GM23338 (cell line): ENCODE results near the gene NECAP2. TPM values are rescaled to one million over a fixed set of nuclear protein-coding genes. Genes with fewer than 3 reads are reported as not detected.

Experiments
- ATAC-seq: fragments of 200-7000 bp; cut with Tn5 transposase; 3 replicates; pipeline ENCODE4 v1.9.1; 2020
- DNase-seq: peaks from one replicate; pipeline ENCODE4 v3.0.0-alpha.2; 2015; ENCODE audit warnings: low spot score
- H2AFZ ChIP-seq: fragments of 200-600 bp; sonication (generic); 2 replicates; pipeline ENCODE4 v1.8.0; 2016; ENCODE audit warnings: antibody characterized with exemption, mild to moderate bottlenecking, moderate library complexity
- H3F3A ChIP-seq: fragments of 200-600 bp; sonication (generic); replicated peaks from 2 replicates; pipeline ENCODE4 v1.8.0; 2017; ENCODE audit warnings: antibody characterized with exemption, mixed run types, low read depth
- H3K27ac ChIP-seq: fragments of 200-600 bp; sonication (generic); 2 replicates; pipeline ENCODE4 v1.6.1; 2016; ENCODE audit warnings: low read depth
- H3K27me3 ChIP-seq: fragments of 200-600 bp; sonication (generic); 2 replicates; pipeline ENCODE4 v1.8.0; 2016; ENCODE audit warnings: mild to moderate bottlenecking, mixed run types, moderate library complexity; ENCODE audit not compliant: insufficient read depth
- H3K36me3 ChIP-seq: fragments of 200-600 bp; sonication (generic); 2 replicates; pipeline ENCODE4 v1.8.0; 2016; ENCODE audit warnings: mild to moderate bottlenecking; ENCODE audit not compliant: insufficient read depth
- H3K4me1 ChIP-seq: fragments of 200-600 bp; sonication (generic); 2 replicates; pipeline ENCODE4 v1.8.0; 2016; ENCODE audit warnings: mild to moderate bottlenecking, moderate library complexity; ENCODE audit not compliant: insufficient read depth
- H3K4me2 ChIP-seq: fragments of 200-600 bp; sonication (generic); 2 replicates; pipeline ENCODE4 v1.7.1; 2017; ENCODE audit warnings: mixed run types
- H3K4me3 ChIP-seq: fragments of 200-600 bp; sonication (generic); 2 replicates; pipeline ENCODE4 v1.6.1; 2016; ENCODE audit warnings: mixed run types
- H3K79me2 ChIP-seq: fragments of 200-600 bp; sonication (generic); replicated peaks from 2 replicates; pipeline ENCODE4 v1.8.0; 2017; ENCODE audit warnings: mild to moderate bottlenecking; ENCODE audit not compliant: insufficient read depth
- H3K9me2 ChIP-seq: fragments of 200-600 bp; sonication (generic); 2 replicates; pipeline ENCODE4 v1.8.0; 2017; ENCODE audit not compliant: insufficient read depth
- H4K20me1 ChIP-seq: fragments of 200-600 bp; sonication (generic); replicated peaks from 2 replicates; pipeline ENCODE4 v1.8.0; 2017; ENCODE audit warnings: mild to moderate bottlenecking; ENCODE audit not compliant: insufficient read depth
- H3K27ac Mint-ChIP-seq: 2 replicates; pipeline ENCODE4 v1.8.0; 2020; ENCODE audit warnings: inconsistent platforms, mild to moderate bottlenecking, moderate library complexity, mixed read lengths
- H3K27me3 Mint-ChIP-seq: 3 replicates; pipeline ENCODE4 v1.8.0; 2022; ENCODE audit warnings: low read depth, mild to moderate bottlenecking, moderate library complexity, mixed read lengths, inconsistent platforms; ENCODE audit not compliant: insufficient read depth, poor library complexity
- H3K36me3 Mint-ChIP-seq: 3 replicates; pipeline ENCODE4 v1.8.0; 2021; ENCODE audit warnings: low read depth, mild to moderate bottlenecking, inconsistent platforms, moderate library complexity, mixed read lengths
- H3K4me1 Mint-ChIP-seq: 3 replicates; pipeline ENCODE4 v1.8.0; 2020; ENCODE audit warnings: mild to moderate bottlenecking, inconsistent platforms, mixed read lengths
- H3K4me3 Mint-ChIP-seq: 3 replicates; pipeline ENCODE4 v1.8.0; 2021; ENCODE audit warnings: moderate library complexity, mild to moderate bottlenecking, inconsistent platforms, mixed read lengths
- H3K9me3 Mint-ChIP-seq: 3 replicates; pipeline ENCODE4 v1.8.0; 2020; ENCODE audit warnings: moderate library complexity, mild to moderate bottlenecking, inconsistent platforms, mixed read lengths
- CREB1 ChIP-seq: fragments of 250-450 bp; sonication (Bioruptor Pico); IDR thresholded peaks from 2 replicates; pipeline ENCODE4 v1.5.0; 2020; ENCODE audit warnings: low read depth, mild to moderate bottlenecking, moderate library complexity
- ETS1 ChIP-seq: IDR thresholded peaks from 2 replicates; pipeline ENCODE4 v1.6.1; 2016; ENCODE audit warnings: antibody characterized with exemption
- EZH2 ChIP-seq: fragments of 200-600 bp; sonication (generic); IDR thresholded peaks from one replicate; pipeline ENCODE4 v1.8.0; 2017; ENCODE audit warnings: antibody characterized with exemption, mild to moderate bottlenecking, low read depth; ENCODE audit not compliant: unreplicated experiment
- EZH2phosphoT487 ChIP-seq: fragments of 200-600 bp; sonication (generic); IDR thresholded peaks from one replicate; pipeline ENCODE4 v1.8.1; 2018; ENCODE audit warnings: antibody characterized with exemption; ENCODE audit not compliant: unreplicated experiment
- JUNB ChIP-seq: IDR thresholded peaks from one replicate; pipeline ENCODE4 v1.6.1; 2016; ENCODE audit warnings: antibody characterized with exemption; ENCODE audit not compliant: unreplicated experiment
- NANOG ChIP-seq: IDR thresholded peaks from 2 replicates; pipeline ENCODE4 v1.6.1; 2016; ENCODE audit warnings: antibody characterized with exemption, borderline replicate concordance
- POLR2AphosphoS5 ChIP-seq: IDR thresholded peaks from 2 replicates; pipeline ENCODE4 v1.6.1; 2016; ENCODE audit warnings: antibody characterized with exemption, low read depth
- ZNF114 ChIP-seq: fragments of 250-450 bp; sonication (Bioruptor Pico); IDR thresholded peaks from 2 replicates; pipeline ENCODE4 v1.5.0; 2020; ENCODE audit warnings: mild to moderate bottlenecking, moderate library complexity
- ZNF331 ChIP-seq: fragments of 250-450 bp; sonication (Bioruptor Pico); IDR thresholded peaks from 2 replicates; pipeline ENCODE4 v1.5.0; 2020; ENCODE audit warnings: low read depth, mild to moderate bottlenecking, moderate library complexity
- polyA plus RNA-seq: library from polyadenylated mRNA; unstranded; fragments of >200 nt; fragmentation: Nextera tagmentation; extraction: Ambion mirVana; gene quantifications from 2 replicates; pipeline ENCODE4 v1.2.1, GENCODE V29; 2016
- total RNA-seq: library from RNA; depleted of rRNA; stranded (reverse); fragments of >200 nt; shearing (Covaris generic); gene quantifications from 2 replicates; pipeline ENCODE4 v1.2.3, GENCODE V29; 2014
- TF ChIP-seq, protein P1 (sequence below), 2 experiments: fragments of 200-600 bp in 1 of 2; sonication (generic) in 1 of 2; conservative IDR thresholded peaks; 2 replicates each; pipeline versions ENCODE4 v1.5.1 to v1.6.1; 2016 to 2017; ENCODE audit warnings: antibody characterized with exemption in 2 of 2, low read depth in 2 of 2, mild to moderate bottlenecking in 2 of 2, moderate library complexity in 1 of 2
- TF ChIP-seq, protein P2 (sequence below): IDR thresholded peaks from one replicate; pipeline ENCODE4 v1.6.1; 2018; ENCODE audit warnings: antibody characterized with exemption; ENCODE audit not compliant: unreplicated experiment

NECAP2 gene
- total and polyA plus RNA-seq, 2 experiments from 2014 or later, result 20.2 to 28.9 TPM

DNA sequence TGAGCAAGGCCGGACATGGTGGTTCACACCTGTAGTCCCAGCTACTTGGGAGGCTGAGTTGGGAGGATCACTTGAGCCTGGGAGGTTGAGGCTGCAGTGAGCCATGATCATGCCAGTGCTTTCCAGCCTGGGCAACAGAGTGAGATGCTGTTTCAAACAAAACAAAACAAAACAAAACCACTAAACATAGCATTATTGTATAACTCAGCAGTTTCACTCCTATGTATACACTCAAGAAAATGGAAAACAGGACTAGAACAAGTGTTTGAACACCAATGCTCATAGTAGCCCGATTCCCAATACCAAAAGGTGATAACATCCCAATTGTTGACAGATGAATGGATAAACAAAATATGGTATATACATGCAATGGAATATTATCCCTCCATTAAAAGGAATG is 2.0 kb upstream of the NECAP2 start:
- H3K4me1 ChIP-seq, result no peaks in the 10 kb centered on the region; the same call in 1 of the 2 replicates
- DNase-seq, result no peak
- H3K27me3 ChIP-seq, result peaks cover 10% of the 10 kb centered on the region; the same call in 1 of the 2 replicates
- H2AFZ ChIP-seq, result no peak overlapping the region
- H3K27ac ChIP-seq, result no peak overlapping the region
- no peaks in the 10 kb centered on the region for H3K9me2 ChIP-seq
- H3K4me3 Mint-ChIP-seq, result no peak overlapping the region
- no peak overlapping the region for H3K4me2 ChIP-seq
- H3K27ac Mint-ChIP-seq, result no peak overlapping the region
- H3K9me3 Mint-ChIP-seq, result no peaks in the 10 kb centered on the region
- no peak for ATAC-seq
- no peaks in the 10 kb centered on the region for H3K36me3 Mint-ChIP-seq
- H3K36me3 ChIP-seq, result no peaks in the 10 kb centered on the region
- peaks cover 16% of the 10 kb centered on the region for H3K79me2 ChIP-seq
- H4K20me1 ChIP-seq, result peaks cover 20% of the 10 kb centered on the region; the same call in 1 of the 2 replicates
- TF ChIP-seq, protein P1, sequence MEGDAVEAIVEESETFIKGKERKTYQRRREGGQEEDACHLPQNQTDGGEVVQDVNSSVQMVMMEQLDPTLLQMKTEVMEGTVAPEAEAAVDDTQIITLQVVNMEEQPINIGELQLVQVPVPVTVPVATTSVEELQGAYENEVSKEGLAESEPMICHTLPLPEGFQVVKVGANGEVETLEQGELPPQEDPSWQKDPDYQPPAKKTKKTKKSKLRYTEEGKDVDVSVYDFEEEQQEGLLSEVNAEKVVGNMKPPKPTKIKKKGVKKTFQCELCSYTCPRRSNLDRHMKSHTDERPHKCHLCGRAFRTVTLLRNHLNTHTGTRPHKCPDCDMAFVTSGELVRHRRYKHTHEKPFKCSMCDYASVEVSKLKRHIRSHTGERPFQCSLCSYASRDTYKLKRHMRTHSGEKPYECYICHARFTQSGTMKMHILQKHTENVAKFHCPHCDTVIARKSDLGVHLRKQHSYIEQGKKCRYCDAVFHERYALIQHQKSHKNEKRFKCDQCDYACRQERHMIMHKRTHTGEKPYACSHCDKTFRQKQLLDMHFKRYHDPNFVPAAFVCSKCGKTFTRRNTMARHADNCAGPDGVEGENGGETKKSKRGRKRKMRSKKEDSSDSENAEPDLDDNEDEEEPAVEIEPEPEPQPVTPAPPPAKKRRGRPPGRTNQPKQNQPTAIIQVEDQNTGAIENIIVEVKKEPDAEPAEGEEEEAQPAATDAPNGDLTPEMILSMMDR (conservative IDR thresholded peaks at IDR 0.05; ENCODE audit: low read depth in 2 of 2), result no peak
- TF ChIP-seq NANOG (no peak), JUNB (no peak), ZNF331 (no peak), ETS1 (no peak)
- H3K4me1 Mint-ChIP-seq, result 0 out of 3 replicates have a peak, but pooled peaks cover 7% of the 10 kb centered on the region
- H3F3A ChIP-seq, result peaks cover 8% of the 10 kb centered on the region
- H3K4me3 ChIP-seq, result no peak overlapping the region
- H3K27me3 Mint-ChIP-seq, result peaks cover 14% of the 10 kb centered on the region

DNA sequence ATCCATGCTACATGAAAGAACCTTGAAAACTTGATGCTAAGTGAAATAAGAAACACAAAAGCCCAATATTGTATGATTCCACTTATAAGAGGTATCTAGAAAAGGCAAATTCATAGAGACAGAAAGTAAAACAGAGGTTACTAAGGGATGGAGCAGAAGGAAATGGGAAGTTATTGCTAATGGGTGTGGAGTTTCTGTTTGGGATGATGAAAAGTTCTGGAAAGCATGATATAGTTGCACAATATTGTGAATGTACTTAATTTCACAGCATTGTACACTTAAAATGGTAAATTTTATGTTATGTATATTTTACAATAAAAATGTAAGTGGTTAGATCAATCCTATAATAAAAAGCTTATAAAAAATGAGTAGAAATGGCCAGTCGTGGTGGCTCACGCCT is 1.6 kb upstream of the NECAP2 start:
- Histone ChIP-seq H4K20me1 (peaks cover 24% of the 10 kb centered on the region; the same call in 1 of the 2 replicates), H3K4me1 (no peaks in the 10 kb centered on the region; the same call in 1 of the 2 replicates), H3K4me2 (no peak overlapping the region), H3K36me3 (no peaks in the 10 kb centered on the region), H2AFZ (no peak overlapping the region), H3K9me2 (no peaks in the 10 kb centered on the region), H3K4me3 (no peak overlapping the region), H3F3A (peaks cover 8% of the 10 kb centered on the region), H3K27me3 (peaks cover 10% of the 10 kb centered on the region; the same call in 1 of the 2 replicates), H3K27ac (no peak overlapping the region), H3K79me2 (peaks cover 16% of the 10 kb centered on the region)
- H3K27me3 Mint-ChIP-seq, result peaks cover 14% of the 10 kb centered on the region
- H3K27ac Mint-ChIP-seq, result no peak overlapping the region
- H3K4me1 Mint-ChIP-seq, result 0 out of 3 replicates have a peak, but pooled peaks cover 7% of the 10 kb centered on the region
- ATAC-seq, result no peak
- TF ChIP-seq, protein P2, sequence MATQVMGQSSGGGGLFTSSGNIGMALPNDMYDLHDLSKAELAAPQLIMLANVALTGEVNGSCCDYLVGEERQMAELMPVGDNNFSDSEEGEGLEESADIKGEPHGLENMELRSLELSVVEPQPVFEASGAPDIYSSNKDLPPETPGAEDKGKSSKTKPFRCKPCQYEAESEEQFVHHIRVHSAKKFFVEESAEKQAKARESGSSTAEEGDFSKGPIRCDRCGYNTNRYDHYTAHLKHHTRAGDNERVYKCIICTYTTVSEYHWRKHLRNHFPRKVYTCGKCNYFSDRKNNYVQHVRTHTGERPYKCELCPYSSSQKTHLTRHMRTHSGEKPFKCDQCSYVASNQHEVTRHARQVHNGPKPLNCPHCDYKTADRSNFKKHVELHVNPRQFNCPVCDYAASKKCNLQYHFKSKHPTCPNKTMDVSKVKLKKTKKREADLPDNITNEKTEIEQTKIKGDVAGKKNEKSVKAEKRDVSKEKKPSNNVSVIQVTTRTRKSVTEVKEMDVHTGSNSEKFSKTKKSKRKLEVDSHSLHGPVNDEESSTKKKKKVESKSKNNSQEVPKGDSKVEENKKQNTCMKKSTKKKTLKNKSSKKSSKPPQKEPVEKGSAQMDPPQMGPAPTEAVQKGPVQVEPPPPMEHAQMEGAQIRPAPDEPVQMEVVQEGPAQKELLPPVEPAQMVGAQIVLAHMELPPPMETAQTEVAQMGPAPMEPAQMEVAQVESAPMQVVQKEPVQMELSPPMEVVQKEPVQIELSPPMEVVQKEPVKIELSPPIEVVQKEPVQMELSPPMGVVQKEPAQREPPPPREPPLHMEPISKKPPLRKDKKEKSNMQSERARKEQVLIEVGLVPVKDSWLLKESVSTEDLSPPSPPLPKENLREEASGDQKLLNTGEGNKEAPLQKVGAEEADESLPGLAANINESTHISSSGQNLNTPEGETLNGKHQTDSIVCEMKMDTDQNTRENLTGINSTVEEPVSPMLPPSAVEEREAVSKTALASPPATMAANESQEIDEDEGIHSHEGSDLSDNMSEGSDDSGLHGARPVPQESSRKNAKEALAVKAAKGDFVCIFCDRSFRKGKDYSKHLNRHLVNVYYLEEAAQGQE, result no peak
- no peak for TF ChIP-seq JUNB
- TF ChIP-seq ZNF114 (CRISPR knock-in tag), result no peak
- TF ChIP-seq ETS1, result no peak
- no peak for TF ChIP-seq ZNF331
- TF ChIP-seq, protein P1 (conservative IDR thresholded peaks at IDR 0.05; ENCODE audit: low read depth in 2 of 2), result no peak
- TF ChIP-seq NANOG, result no peak
- no peak for TF ChIP-seq EZH2phosphoT487
- no peak for TF ChIP-seq CREB1 (CRISPR knock-in tag)
- no peak for TF ChIP-seq POLR2AphosphoS5
- TF ChIP-seq EZH2, result no peak
- H3K9me3 Mint-ChIP-seq, result no peaks in the 10 kb centered on the region
- H3K4me3 Mint-ChIP-seq, result no peak overlapping the region
- DNase-seq, result no peak
- H3K36me3 Mint-ChIP-seq, result peaks cover 2% of the 10 kb centered on the region; the same call in 1 of the 3 replicates
